NCI-H1048 (cell line): Measurements from ENCODE around the gene CCNL2.
"Not testable (repeated sequence)": the region's sequence is repeated elsewhere in the genome, so short reads cannot be mapped to it uniquely, and the experiment has no call there.

ENCODE experiments used
- DNase-seq: peaks from one replicate; lab custom pipeline; 2025; lab: John Stamatoyannopoulos, UW

The CCNL2 gene

DNA sequence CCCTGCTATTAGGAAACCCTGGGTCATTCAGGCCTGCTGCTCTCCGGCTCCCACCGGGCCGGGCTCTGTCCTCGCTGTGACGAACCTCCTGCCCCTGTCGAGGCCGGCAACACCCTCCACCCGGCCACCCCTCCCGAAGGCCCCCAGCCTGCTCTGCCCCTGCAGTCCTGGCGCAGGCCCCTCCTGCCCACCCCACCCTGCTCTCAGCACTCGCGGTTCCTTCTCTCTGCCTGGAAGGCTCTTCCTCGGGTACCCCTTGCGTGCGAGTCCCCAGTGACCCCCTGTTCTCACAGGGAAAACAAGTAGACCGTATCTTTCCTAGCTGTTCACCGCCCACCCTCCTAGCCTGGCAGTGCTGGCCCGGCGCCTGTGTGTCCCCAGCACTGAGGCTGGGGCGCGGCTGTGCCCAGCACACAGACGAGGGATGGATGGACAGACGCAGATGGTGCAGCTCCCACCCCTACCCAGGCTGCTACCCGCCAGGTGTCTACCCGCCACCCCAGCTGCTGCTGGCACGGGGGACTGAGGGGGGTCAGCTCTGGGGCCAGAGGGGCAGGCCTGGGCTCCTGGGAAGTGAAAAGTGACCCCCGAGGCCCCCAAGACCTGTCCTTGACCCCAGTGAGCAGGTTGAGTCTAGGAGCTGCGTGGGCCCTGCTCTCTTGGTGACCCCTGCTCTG, 33.3 kb upstream of the CCNL2 start:
- DNase-seq = no peak

- no peak for DNase-seq
Observed at GRCh38 chr1:1431845-1432273, 32.7 kb upstream of the CCNL2 start.

DNA sequence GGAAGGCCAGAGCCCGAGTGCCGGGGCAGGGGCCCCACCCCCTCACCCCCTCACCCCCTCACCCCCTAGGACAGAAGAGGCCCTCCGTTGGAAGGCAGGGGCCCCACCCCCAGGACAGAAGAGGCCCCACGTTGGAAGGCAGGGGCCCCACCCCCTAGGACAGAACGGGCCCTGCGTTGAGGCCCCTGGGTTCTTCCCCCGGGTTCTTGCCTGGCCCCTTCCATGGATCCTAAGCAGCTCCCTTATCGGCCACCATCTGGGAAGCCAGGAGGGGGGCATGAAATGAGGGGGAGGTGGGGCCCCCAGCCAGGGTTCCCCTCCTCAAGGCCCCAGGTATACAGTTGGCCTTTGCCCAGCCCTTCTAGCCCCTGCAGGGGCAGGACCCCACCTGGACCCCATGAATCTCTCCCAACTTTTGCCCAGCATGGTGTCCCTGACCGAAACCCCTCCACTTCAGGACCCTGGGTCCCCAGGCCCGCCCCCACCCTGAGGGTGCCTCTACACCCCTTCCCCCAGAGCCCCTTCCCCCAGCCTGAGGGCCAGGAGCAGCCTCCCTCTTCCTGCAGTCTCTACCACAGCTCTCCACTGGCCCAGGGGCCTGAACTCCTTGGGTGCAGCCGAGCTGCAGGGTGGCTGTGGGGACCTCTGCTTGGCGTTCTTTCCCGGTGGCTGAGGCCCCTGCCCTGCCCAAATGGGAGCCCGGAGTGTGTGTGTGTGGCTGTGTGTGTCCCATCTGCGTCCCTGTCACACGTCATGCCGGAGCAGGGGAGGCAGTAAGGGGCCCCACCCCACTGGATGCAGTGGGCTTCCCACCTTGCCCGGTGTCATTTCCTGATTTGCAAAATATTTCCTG, 32.1 kb upstream of the CCNL2 start:
- DNase-seq = no peak

- no peak for DNase-seq
Observed at GRCh38 chr1:1430114-1430982, 31.2 kb upstream of the CCNL2 start.

GRCh38 chr1:1429671-1430073, 30.5 kb upstream of the CCNL2 start:
- DNase-seq = no peak

- DNase-seq = not testable (repeated sequence)
Observed at GRCh38 chr1:1428967-1429366, 29.8 kb upstream of the CCNL2 start.

GRCh38 chr1:1428174-1428573, 29.0 kb upstream of the CCNL2 start:
- no peak for DNase-seq

- DNase-seq = no peak
Observed at GRCh38 chr1:1427820-1428148, 28.6 kb upstream of the CCNL2 start.

DNA sequence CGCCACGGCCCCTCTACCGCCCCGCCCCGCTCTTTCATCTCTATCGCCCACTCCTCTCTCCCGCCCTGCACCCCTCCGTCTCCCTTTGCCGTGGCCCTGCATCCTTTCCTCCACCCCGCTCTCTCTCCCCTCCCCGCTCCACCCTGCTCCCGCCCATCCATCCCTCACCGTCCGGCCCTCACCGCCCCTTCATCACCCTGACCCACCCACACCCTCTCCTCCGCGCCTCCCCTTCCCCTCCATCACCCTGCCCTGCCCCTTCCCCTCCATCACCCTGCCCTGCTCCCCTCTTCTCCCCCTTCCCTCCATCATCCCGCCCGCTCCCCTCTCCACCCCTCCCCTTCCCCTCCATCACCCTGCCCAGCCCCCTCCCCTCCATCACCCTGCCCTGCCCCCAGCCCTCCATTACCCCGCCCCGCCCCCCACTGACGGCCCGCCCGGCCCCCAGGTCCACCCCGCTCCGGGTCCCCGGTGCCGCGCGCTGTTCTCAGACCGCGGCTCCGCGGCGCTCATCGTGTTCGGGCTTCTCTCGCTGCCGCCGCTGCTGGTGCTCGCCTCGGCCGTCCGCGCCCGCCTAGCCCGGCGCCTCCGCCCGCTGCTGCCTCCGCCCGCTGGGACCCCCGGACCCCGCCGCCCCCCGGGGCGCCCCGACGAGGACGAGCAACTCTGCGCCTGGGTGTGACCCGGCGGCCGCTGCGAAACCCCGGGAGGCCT, 28.1 kb upstream of the CCNL2 start:
- DNase-seq = no peak

- DNase-seq = no peak
Observed at GRCh38 chr1:1426496-1427105, 27.5 kb upstream of the CCNL2 start.

DNA sequence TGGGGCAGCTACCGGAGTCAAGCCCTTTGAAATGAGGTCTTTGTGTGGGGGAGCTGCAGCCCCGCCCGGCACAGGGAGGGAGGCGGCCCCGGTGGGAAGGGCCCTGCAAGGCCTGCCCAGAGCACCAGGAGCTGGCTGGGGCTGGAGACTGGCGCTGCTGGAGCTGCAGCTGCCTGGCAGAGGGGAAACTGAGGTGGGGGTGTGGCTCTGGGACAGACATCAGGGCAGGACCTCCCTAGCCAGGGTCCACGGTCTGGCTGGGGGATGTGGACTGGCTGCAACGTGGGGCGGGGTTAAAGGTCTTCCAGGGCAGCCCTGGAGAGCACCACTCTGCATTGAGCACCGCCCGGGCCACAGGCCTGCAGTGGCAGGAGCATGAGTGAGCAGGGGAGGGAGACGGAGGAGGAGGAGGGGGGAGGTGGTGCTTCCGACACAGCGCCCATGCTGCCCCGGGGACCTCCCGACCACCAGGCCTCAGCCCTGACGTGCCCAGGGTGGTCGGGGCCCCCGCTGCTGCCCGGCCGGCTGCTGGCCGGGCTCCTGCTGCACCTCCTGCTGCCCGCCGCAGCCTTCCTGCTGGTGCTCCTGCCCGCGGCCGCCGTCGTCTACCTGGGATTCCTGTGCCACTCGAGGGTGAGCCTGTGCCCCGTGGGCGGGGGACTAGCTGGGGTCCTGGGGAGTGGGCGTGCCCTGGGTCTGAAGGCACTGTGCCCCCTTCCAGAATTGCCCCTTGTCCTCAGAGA, 26.8 kb upstream of the CCNL2 start:
- DNase-seq = no peak

- DNase-seq = no peak
Observed at GRCh38 chr1:1425426-1425752, 26.3 kb upstream of the CCNL2 start.

GRCh38 chr1:1424707-1425106, 25.6 kb upstream of the CCNL2 start:
- DNase-seq = no peak

DNA sequence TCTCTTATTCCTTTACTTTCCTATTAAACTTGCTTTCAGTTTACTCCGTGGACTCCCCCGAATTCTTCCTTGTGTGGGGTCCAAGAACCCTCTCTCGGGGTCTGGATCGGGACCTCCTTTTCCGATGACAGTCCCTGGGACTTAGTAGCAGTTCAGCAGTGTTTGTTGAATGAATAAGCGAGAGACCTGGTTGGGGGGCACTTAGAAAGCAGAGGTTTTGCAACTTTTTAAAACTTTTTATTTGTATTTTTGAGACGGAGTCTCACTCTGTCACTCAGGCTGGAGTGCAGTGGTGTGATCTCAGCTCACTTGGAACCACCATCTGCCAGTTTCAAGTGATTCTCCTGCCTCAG, 24.1 kb upstream of the CCNL2 start:
- no peak for DNase-seq

- no peak for DNase-seq
Observed at GRCh38 chr1:1422465-1423244, 23.5 kb upstream of the CCNL2 start.

- no peak for DNase-seq
Observed at GRCh38 chr1:1421907-1422464, 22.9 kb upstream of the CCNL2 start.

DNA sequence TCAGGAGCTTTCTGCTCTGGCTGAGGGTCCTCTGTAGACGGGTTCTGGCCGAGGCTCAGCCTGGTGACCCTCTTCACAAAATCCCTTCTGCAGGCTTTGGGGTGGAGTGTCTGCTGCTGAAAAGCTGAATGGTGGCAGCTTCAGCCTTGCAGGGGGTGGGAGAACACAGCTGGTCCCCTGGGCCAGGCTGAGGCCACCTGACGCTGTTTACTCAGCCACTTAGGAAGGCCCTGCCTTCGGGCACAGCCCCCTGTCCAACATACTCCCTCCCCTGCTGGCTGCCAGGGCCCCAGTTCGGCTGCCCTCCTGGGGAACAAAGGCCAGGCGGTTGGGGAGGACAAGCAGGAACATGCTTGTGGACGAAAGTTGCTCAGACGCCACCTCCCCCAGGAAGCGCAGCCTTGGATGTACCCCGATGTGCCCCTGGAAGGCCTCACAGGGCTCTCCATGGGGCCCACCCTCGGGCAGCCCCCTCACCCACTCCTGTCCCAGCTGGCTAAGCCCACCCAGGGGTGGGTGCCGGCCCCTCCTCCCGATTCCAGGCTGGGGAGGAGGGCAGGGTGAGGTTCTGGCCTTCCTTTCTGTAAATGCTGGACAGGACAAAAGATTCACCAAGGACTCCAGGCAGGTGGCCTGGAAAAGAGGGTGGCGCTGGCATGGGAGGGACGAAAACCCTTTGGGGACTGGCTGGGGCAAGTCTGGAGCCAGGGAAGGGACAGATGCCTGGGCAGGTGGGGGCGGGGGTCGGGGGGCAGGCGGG, 22.2 kb upstream of the CCNL2 start, which contains the start of gene ANKRD65:
TSS of gene ANKRD65 (minus strand) at position 130 of the 760 bp plus-strand sequence. CDS start 271 bp downstream, outside the sequence.
- no peak for DNase-seq

DNA sequence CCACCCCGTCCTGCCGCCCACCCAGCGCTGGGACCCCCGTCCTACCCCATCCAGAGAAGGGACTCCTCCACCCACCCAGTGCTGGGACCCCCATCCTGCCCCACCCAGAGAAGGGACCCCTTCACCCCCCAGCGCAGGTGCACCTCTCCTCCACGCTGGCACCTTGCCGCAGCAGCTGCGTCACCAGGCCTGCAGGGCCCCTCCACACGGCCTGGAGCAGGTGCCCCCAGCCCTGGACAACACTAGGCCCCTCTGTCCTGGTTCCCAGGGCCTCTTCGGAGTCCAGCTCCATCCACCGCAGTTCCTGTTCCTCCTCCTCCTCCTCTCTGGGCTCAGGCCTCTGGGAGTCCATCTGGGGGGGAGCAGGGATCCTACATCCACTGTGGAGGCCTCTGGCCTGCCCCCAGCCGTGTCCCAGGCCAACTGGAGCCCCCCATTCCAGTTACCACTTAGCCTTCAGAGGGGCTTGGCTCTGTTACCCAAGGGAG, 21.6 kb upstream of the CCNL2 start:
- no peak for DNase-seq
